ENCODE results near the gene LMAN1L.
A peak's percentile ranks its signal among the peaks of the same experiment; 100 is the strongest.
"Not testable (repeated sequence)": the region's sequence is repeated elsewhere in the genome, so short reads cannot be mapped to it uniquely, and the experiment has no call there.

LMAN1L gene

DNA sequence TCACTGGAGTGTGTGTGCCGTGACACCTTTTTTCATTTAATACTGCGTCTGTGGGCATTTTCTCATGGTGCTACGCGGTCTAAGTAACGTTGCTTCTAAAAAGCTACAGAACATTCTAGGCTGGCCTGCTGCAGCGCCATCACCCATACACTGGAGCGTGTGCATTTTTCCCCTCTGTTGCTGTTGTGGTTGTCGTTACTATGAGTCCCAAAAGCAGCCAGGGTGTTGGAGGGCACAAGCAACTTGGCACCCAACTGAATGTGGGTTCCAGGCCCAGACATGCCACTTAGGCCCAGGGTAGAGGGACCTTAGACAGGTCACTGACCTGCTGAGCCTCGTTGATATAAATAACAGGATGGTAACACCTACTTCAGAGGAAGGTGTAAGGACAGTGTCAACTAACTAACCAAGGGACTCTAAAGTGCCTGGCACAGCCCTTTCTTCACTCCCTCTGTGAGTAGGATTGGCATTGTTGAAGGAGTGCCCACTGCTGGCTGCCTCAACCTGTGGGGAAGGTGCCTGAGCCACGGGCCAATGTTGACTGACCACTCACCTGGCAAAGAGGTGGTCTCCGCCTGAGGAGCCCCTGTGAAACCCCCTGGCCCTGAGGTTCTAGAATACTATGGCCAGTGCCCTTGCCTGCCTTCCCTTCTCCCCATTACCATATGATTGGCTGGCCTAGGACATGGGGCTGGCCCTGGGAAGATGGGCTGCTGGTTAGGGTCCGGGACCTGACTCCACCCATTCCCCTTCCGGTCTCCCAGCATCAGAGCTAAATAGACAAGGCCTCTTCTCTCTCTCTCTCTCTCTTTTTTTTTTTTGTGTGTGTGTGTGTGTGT, 27.2 kb upstream of the LMAN1L start:
- Histone ChIP-seq H3K4me1 (peaks cover 13% of the 10 kb centered on the region), H3K9me3 (no peaks in the 10 kb centered on the region), H3K27me3 (no peaks in the 10 kb centered on the region), H3K36me3 (peaks cover 5% of the 10 kb centered on the region; the same call in 1 of the 2 replicates), H3K4me3 (ENCODE audit: low read depth, low read length) (no peak overlapping the region)
- no peak for DNase-seq
- TF ChIP-seq, protein P1, sequence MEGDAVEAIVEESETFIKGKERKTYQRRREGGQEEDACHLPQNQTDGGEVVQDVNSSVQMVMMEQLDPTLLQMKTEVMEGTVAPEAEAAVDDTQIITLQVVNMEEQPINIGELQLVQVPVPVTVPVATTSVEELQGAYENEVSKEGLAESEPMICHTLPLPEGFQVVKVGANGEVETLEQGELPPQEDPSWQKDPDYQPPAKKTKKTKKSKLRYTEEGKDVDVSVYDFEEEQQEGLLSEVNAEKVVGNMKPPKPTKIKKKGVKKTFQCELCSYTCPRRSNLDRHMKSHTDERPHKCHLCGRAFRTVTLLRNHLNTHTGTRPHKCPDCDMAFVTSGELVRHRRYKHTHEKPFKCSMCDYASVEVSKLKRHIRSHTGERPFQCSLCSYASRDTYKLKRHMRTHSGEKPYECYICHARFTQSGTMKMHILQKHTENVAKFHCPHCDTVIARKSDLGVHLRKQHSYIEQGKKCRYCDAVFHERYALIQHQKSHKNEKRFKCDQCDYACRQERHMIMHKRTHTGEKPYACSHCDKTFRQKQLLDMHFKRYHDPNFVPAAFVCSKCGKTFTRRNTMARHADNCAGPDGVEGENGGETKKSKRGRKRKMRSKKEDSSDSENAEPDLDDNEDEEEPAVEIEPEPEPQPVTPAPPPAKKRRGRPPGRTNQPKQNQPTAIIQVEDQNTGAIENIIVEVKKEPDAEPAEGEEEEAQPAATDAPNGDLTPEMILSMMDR (IDR thresholded peaks at IDR 0.05; ENCODE audit: low read depth, low read length): no peak

DNA sequence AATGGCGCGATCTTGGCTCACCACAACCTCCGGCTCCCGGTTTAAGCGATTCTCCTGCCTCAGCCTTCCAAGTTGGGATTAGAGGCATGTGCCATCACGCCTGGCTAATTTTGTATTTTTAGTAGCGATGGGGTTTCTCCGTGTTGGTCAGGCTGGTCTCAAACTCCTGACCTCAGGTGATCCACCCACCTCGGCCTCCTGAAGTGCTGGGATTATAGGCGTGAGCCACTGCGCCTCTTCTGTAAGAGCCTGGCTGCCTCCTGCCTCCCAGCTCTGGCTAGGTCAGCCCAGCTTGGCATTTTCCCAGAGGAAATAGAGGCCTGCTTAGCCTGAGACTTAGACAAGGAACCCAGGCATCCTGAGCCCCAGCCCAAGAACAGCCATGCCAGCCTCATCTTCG, 26.6 kb upstream of the LMAN1L start:
- H3K4me1 ChIP-seq: peaks cover 17% of the 10 kb centered on the region
- DNase-seq; H3K4me3 ChIP-seq (ENCODE audit: low read depth, low read length); H3K9me3 ChIP-seq; H3K36me3 ChIP-seq; H3K27me3 ChIP-seq: not testable (repeated sequence)

GRCh38 chr15:74786551-74787165, 26.0 kb upstream of the LMAN1L start:
- no peak overlapping the region for H3K4me3 ChIP-seq (ENCODE audit: low read depth, low read length)
- peaks cover 13% of the 10 kb centered on the region for H3K4me1 ChIP-seq
- H3K36me3 ChIP-seq: peaks cover 7% of the 10 kb centered on the region; the same call in 1 of the 2 replicates
- no peaks in the 10 kb centered on the region for H3K9me3 ChIP-seq
- TF ChIP-seq, protein P1 (IDR thresholded peaks at IDR 0.05; ENCODE audit: low read depth, low read length): no peak
- no peaks in the 10 kb centered on the region for H3K27me3 ChIP-seq
- DNase-seq: no peak

DNA sequence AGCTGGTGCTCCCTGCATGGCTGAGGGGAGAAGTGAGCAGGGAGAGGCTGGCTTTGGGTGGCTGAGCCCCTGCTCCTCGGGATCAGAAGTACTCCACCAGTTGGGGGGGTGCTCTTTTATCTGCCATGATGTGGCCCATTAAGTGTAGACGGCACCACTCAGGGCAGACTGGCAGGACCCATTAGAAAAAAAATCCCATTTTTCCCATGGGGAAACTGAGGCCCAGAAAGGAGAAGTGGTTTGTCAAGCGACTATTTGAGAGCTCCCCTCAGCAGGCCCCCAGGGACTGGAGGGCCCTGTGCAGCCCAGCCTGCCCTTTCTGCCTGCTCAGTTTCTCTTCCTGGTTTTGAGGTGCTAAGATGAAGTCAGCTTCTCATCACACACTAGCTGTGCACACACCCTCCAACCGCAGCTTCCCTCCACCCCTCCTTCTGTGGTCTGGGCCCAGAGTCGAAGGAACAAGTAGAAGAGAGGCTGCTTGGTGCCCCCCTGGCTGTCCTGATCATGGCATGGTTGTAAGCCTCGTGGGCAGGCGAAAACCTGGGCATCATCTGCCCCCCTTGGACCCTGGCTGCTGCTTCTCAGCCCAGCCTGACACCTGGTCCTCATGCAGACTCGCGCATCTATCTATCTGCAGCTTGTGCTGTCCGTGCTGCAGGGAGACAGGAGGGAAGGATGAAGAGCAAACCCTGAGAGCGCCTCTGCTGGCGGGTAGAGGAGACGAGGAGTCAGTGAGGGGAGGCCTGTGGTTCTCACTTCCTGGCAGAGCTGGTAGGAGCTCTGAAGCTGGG, 25.2 kb upstream of the LMAN1L start:
- Histone ChIP-seq H3K4me3 (ENCODE audit: low read depth, low read length) (no peak overlapping the region), H3K27me3 (no peaks in the 10 kb centered on the region), H3K9me3 (no peaks in the 10 kb centered on the region), H3K4me1 (peaks cover 13% of the 10 kb centered on the region), H3K36me3 (peaks cover 7% of the 10 kb centered on the region; the same call in 1 of the 2 replicates)
- peak; percentile 80 for DNase-seq
- TF ChIP-seq, protein P1 (IDR thresholded peaks at IDR 0.05; ENCODE audit: low read depth, low read length): peak; percentile 80

- H3K4me1 ChIP-seq: peaks cover 13% of the 10 kb centered on the region
- H3K4me3 ChIP-seq (ENCODE audit: low read depth, low read length): no peak overlapping the region
- H3K27me3 ChIP-seq: no peaks in the 10 kb centered on the region
- DNase-seq: no peak
- TF ChIP-seq, protein P1 (IDR thresholded peaks at IDR 0.05; ENCODE audit: low read depth, low read length): no peak
- H3K9me3 ChIP-seq: no peaks in the 10 kb centered on the region
- H3K36me3 ChIP-seq: peaks cover 7% of the 10 kb centered on the region; the same call in 1 of the 2 replicates
Measured at GRCh38 chr15:74788042-74788682, 24.5 kb upstream of the LMAN1L start.

DNA sequence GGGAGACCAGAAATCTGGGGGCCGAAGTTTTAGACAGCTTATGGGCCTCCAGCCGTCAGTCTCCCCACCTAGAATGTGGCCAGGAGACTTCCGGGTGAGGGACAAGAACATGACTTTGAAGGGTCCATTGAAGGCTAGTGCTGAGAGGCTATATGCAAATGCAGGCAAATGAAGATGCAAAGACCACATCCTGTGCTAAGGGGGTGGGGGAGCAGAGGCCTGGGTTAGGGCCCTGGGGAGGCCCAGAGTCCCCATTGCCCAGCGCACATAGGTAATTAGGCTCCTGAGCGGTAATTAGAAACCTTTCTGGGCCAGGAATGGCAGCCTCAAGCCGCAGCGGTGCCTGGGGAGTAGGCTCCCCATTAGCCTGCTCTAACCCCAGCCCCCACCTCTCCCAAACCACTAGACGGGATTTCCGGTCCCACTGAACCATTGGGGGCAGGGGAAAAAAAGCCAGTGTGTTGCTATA, 23.9 kb upstream of the LMAN1L start:
- peaks cover 13% of the 10 kb centered on the region for H3K4me1 ChIP-seq

More for the DNA sequence above, 23.9 kb upstream of the LMAN1L start:
- H3K36me3 ChIP-seq: peaks cover 7% of the 10 kb centered on the region; the same call in 1 of the 2 replicates
- no peak for DNase-seq
- H3K27me3 ChIP-seq: no peaks in the 10 kb centered on the region
- no peaks in the 10 kb centered on the region for H3K9me3 ChIP-seq
- H3K4me3 ChIP-seq (ENCODE audit: low read depth, low read length): no peak overlapping the region
- TF ChIP-seq, protein P1 (IDR thresholded peaks at IDR 0.05; ENCODE audit: low read depth, low read length): no peak
